ENCODE data around the gene NHERF1. TPM values are rescaled to one million over a fixed set of nuclear protein-coding genes. Genes with fewer than 3 reads are reported as not detected.

The NHERF1 gene
- total and polyA plus RNA-seq, 9 of the 15 experiments (the other 6 are each of a cell fraction or from before 2014, with no cell fraction given): 11.4 to 79.9 (median 36.9) TPM

GRCh38 chr17:74785981-74786360, 37.5 kb downstream of the NHERF1 start:
- in situ Hi-C loops (cut with MboI) (no loop called here), intact Hi-C loops (cut with micrococcal nuclease) (no loop called here)
- H3K9me1 ChIP-seq (ENCODE audit: control insufficient read depth, insufficient read depth, low read length): peaks cover 2% of the 10 kb centered on the region
- no peak overlapping the region for H3K4me3 ChIP-seq
- ATAC-seq (no peak), FAIRE-seq (no peak), DNase-seq (ENCODE audit: extremely low read depth in 1 of 4, low spot score in 3 of 4) (no peak)
- H3K9ac ChIP-seq (ENCODE audit: insufficient read depth in 1 of 2, low read depth in 2 of 2, low read length in 2 of 2): no peak overlapping the region
- 83% methylated on average over 9 of the region's 9 CpGs for WGBS (ENCODE audit: insufficient coverage, low coverage, missing lambda C conversion rate)
- peaks cover 13% of the 10 kb centered on the region; the same call in 2 of the 3 replicates for H3K36me3 ChIP-seq (ENCODE audit: control insufficient read depth, insufficient read depth, low read length)
- no peak overlapping the region for H2AFZ ChIP-seq (ENCODE audit: low read depth, low read length)
- no peaks in the 10 kb centered on the region for H3K79me2 ChIP-seq (ENCODE audit: control insufficient read depth, insufficient read depth, low read length)
- ChIA-PET POLR2A (interaction anchor here (0.8 kb wide), 1 partner anchor 10 kb away, joined by 3 read pairs; no protein-coding TSS in a partner anchor), CTCF (ENCODE audit: low intra/inter-chr PET ratio) (interaction anchor here (0.8 kb wide), 1 partner anchor 128 kb away, joined by 4 read pairs; no protein-coding TSS in a partner anchor)
- TF ChIP-seq MEF2A (IDR thresholded peaks at IDR 0.05; ENCODE audit: control insufficient read depth, low read depth, low read length) (no peak), CREBBP (IDR thresholded peaks at IDR 0.05; ENCODE audit: low read depth, low read length) (no peak)
- H3K4me2 ChIP-seq (ENCODE audit: insufficient read depth, low read length): no peak overlapping the region
- H3K27ac ChIP-seq (ENCODE audit: extremely low read depth, low read depth, low read length): no peak overlapping the region
- H3K9me3 ChIP-seq (replicated peaks; ENCODE audit: control insufficient read depth, insufficient read depth, low read depth, low read length): no peaks in the 10 kb centered on the region
- H3K27me3 ChIP-seq (ENCODE audit: control insufficient read depth in 2 of 2, insufficient read depth in 2 of 2, low read length in 2 of 2): no peaks in the 10 kb centered on the region
- H3K4me1 ChIP-seq (replicated peaks in 1 of 2; ENCODE audit: control insufficient read depth in 2 of 2, insufficient read depth in 2 of 2, low read length in 2 of 2): peaks cover 0 to 4% of the 10 kb centered on the region in 2 experiments; a peak in 1 of 5 replicates
- no TSS peak for BruUV-seq (replicated peaks)
- H4K20me1 ChIP-seq (replicated peaks; ENCODE audit: control insufficient read depth, insufficient read depth, low read length): 0 out of 2 replicates have a peak, but pooled peaks cover 7% of the 10 kb centered on the region

DNA sequence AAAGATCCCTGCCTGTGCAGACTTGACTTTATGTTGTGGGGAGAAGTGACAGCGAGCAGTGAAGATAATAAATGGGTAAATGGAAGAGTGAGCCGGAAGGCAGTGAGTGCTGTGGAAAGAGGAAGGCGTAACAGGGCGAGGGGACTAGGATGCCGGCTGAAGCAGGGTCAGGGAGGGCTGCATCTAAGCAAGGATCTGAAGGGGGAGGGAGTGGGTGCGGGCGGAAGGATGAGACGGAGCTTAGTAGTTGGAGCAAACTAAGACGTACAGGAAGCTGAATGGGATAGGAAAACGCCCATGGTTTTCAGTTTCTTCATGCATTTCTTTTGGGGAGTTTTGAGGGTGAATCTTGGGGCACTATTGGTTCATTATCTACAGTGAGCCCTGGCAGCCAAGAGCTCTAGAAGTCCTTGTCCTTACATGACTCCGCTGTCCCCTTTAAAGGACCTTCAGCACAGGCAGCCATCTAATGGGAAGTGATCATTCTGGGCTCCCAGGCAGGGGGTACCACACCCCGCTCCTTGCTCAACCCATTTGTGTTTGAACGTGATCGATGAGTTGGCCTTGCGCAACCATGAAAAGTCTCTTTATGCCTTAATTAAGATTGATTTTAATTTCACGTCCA, 38.1 kb downstream of the NHERF1 start:
- no peak overlapping the region for H3K4me2 ChIP-seq (ENCODE audit: insufficient read depth, low read length)
- ChIA-PET CTCF (ENCODE audit: low intra/inter-chr PET ratio) (interaction anchor here (0.8 kb wide), 1 partner anchor 129 kb away, joined by 4 read pairs; no protein-coding TSS in a partner anchor), POLR2A (interaction anchor here (0.7 to 0.8 kb wide), 3 partner anchors 9 to 203 kb away, joined by 3 to 5 read pairs (median 3); no protein-coding TSS in a partner anchor)
- no peaks in the 10 kb centered on the region for H3K27me3 ChIP-seq (ENCODE audit: control insufficient read depth in 2 of 2, insufficient read depth in 2 of 2, low read length in 2 of 2)
- H3K9me1 ChIP-seq (ENCODE audit: control insufficient read depth, insufficient read depth, low read length): peaks cover 2% of the 10 kb centered on the region
- H3K9ac ChIP-seq (ENCODE audit: insufficient read depth in 1 of 2, low read depth in 2 of 2, low read length in 2 of 2): no peak overlapping the region
- 0 out of 2 replicates have a peak, but pooled peaks cover 6% of the 10 kb centered on the region for H4K20me1 ChIP-seq (replicated peaks; ENCODE audit: control insufficient read depth, insufficient read depth, low read length)
- no peak overlapping the region for H2AFZ ChIP-seq (ENCODE audit: low read depth, low read length)
- FAIRE-seq (no peak), DNase-seq (ENCODE audit: extremely low read depth in 1 of 4, low spot score in 3 of 4) (no peak), ATAC-seq (no peak)
- H3K4me1 ChIP-seq (replicated peaks in 1 of 2; ENCODE audit: control insufficient read depth in 2 of 2, insufficient read depth in 2 of 2, low read length in 2 of 2): peaks cover 0 to 4% of the 10 kb centered on the region in 2 experiments; a peak in 1 of 5 replicates
- BruUV-seq (replicated peaks): no TSS peak
- no peak overlapping the region for H3K27ac ChIP-seq (ENCODE audit: extremely low read depth, low read depth, low read length)
- H3K4me3 ChIP-seq: no peak overlapping the region
- intact Hi-C loops (cut with micrococcal nuclease) (no loop called here), in situ Hi-C loops (cut with MboI) (no loop called here)
- H3K36me3 ChIP-seq (ENCODE audit: control insufficient read depth, insufficient read depth, low read length): peaks cover 13% of the 10 kb centered on the region; the same call in 2 of the 3 replicates
- WGBS (ENCODE audit: insufficient coverage, low coverage, missing lambda C conversion rate): 80% methylated on average over 11 of the region's 16 CpGs
- H3K79me2 ChIP-seq (ENCODE audit: control insufficient read depth, insufficient read depth, low read length): no peaks in the 10 kb centered on the region
- H3K9me3 ChIP-seq (replicated peaks; ENCODE audit: control insufficient read depth, insufficient read depth, low read depth, low read length): no peaks in the 10 kb centered on the region
- TF ChIP-seq CEBPB (tag; IDR thresholded peaks at IDR 0.05): peak; percentile 65
- TF ChIP-seq CEBPG (CRISPR knock-in tag; IDR thresholded peaks at IDR 0.05): no peak
- TF ChIP-seq CEBPG (tag; conservative IDR thresholded peaks at IDR 0.05 in 1 of 2, IDR thresholded peaks at IDR 0.05 in 1 of 2): 0 out of 4 replicates have a peak, but pooled peaks of 1 of the 2 experiments have one; percentile 9
- no peak for TF ChIP-seq KLF1 (tag; IDR thresholded peaks at IDR 0.05)
- no peak for TF ChIP-seq CREB3L1 (IDR thresholded peaks at IDR 0.05; ENCODE audit: borderline replicate concordance, low read depth)
- TF ChIP-seq NR1H2 (CRISPR knock-in tag; IDR thresholded peaks at IDR 0.05): no peak
